ENCODE results near the gene CYP27B1. TPM values are rescaled to one million over a fixed set of nuclear protein-coding genes. Genes with fewer than 3 reads are reported as not detected.

The CYP27B1 gene
- total RNA-seq, 1 donor from 2014 or later, result 4.7 TPM

- Mint-ChIP-seq H3K4me1 (no peaks in the 10 kb centered on the region), H3K9me3 (no peaks in the 10 kb centered on the region), H3K36me3 (peaks cover 30% of the 10 kb centered on the region), H3K27me3 (ENCODE audit: low read depth) (peaks cover 24% of the 10 kb centered on the region), H3K27ac (no peak overlapping the region), H3K4me3 (no peak overlapping the region)
- peak in 1 of 2 experiments; percentile 20 for DNase-seq (ENCODE audit: low spot score in 2 of 2, unreplicated experiment in 2 of 2)
- TF ChIP-seq, protein P1, sequence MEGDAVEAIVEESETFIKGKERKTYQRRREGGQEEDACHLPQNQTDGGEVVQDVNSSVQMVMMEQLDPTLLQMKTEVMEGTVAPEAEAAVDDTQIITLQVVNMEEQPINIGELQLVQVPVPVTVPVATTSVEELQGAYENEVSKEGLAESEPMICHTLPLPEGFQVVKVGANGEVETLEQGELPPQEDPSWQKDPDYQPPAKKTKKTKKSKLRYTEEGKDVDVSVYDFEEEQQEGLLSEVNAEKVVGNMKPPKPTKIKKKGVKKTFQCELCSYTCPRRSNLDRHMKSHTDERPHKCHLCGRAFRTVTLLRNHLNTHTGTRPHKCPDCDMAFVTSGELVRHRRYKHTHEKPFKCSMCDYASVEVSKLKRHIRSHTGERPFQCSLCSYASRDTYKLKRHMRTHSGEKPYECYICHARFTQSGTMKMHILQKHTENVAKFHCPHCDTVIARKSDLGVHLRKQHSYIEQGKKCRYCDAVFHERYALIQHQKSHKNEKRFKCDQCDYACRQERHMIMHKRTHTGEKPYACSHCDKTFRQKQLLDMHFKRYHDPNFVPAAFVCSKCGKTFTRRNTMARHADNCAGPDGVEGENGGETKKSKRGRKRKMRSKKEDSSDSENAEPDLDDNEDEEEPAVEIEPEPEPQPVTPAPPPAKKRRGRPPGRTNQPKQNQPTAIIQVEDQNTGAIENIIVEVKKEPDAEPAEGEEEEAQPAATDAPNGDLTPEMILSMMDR (IDR thresholded peaks at IDR 0.05; ENCODE audit: unreplicated experiment), result no peak
These were observed 46.9 kb downstream of the CYP27B1 start for GRCh38 chr12:57719777-57720605.

DNA sequence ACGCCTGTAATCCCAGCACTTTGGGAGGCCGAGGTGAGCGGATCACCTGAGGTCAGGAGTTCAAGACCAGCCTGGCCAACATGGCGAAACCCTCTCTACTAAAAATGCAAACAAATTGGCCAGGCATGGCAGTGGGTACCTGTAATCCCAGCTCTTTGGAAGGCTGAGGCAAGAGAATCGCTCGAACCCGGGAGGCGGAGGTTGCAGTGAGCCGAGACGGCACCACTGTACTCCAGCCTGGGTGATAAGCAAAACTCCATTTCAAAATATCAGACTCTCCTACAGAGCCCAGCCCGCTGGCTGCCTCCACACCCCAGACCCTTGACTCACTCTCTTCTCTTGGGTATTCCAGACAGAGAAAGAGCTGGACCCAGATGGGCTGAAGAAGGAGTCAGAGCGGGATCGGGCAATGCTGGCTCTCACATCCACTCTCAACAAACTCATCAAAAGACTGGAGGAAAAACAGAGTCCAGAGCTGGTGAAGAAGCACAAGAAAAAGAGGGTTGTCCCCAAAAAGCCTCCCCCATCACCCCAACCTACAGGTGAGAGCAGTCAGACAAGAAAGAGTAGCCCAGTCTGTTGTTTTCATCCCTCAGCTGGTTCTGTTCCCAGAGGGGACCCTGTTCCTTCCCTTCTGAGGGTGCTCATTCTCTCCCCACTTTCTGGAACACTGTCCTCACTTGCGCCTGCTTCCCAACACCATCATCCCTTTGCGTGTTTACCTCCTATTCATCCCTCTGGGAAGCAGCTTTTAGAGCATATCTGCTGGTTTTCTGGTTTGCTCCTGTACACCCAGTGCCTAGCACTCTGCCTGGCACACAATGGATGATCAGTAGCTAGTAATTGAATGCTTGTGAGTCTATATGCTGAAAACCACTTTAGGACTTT is 48.0 kb downstream of the CYP27B1 start:
- H3K4me1 Mint-ChIP-seq, result no peaks in the 10 kb centered on the region
- H3K27ac Mint-ChIP-seq, result no peak overlapping the region
- TF ChIP-seq, protein P1 (IDR thresholded peaks at IDR 0.05; ENCODE audit: unreplicated experiment), result no peak
- DNase-seq (ENCODE audit: low spot score in 2 of 2, unreplicated experiment in 2 of 2), result peak in 1 of 2 experiments; percentile 25
- H3K4me3 Mint-ChIP-seq, result no peak overlapping the region
- H3K27me3 Mint-ChIP-seq (ENCODE audit: low read depth), result peaks cover 13% of the 10 kb centered on the region
- H3K9me3 Mint-ChIP-seq, result no peaks in the 10 kb centered on the region
- H3K36me3 Mint-ChIP-seq, result peaks cover 30% of the 10 kb centered on the region

GRCh38 chr12:57717846-57718640 is 48.8 kb downstream of the CYP27B1 start:
- no peaks in the 10 kb centered on the region for H3K4me1 Mint-ChIP-seq
- H3K27ac Mint-ChIP-seq, result no peak overlapping the region
- H3K27me3 Mint-ChIP-seq (ENCODE audit: low read depth), result peaks cover 5% of the 10 kb centered on the region
- no peaks in the 10 kb centered on the region for H3K9me3 Mint-ChIP-seq
- H3K4me3 Mint-ChIP-seq, result no peak overlapping the region
- peaks cover 36% of the 10 kb centered on the region for H3K36me3 Mint-ChIP-seq
- peak in 1 of 2 experiments; percentile 10 for DNase-seq (ENCODE audit: low spot score in 2 of 2, unreplicated experiment in 2 of 2)
- TF ChIP-seq, protein P1 (IDR thresholded peaks at IDR 0.05; ENCODE audit: unreplicated experiment), result no peak

DNA sequence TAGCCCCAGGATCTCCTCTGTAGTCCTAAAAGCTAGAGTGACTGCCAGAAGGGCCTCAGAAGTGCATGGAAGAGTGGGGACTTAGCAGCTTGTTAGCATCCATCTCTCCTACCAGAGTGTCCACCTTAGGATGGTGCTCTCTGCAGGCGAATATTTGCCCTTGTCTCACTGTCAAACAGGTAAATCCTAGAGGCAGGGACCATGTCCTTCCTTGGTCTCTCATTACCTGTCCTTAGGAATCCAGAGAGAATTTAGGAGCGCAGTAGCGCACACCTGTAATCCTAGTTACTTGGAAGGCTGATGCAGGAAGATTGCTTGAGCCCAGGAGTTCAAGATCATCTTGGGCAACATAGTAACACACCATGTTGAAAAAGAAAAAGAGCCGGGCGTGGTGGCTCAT is 49.7 kb downstream of the CYP27B1 start:
- peaks cover 42% of the 10 kb centered on the region for H3K36me3 Mint-ChIP-seq
- no peaks in the 10 kb centered on the region for H3K4me1 Mint-ChIP-seq
- H3K27me3 Mint-ChIP-seq (ENCODE audit: low read depth), result no peaks in the 10 kb centered on the region
- TF ChIP-seq, protein P1 (IDR thresholded peaks at IDR 0.05; ENCODE audit: unreplicated experiment), result no peak
- no peak for DNase-seq (ENCODE audit: low spot score in 2 of 2, unreplicated experiment in 2 of 2)
- no peak overlapping the region for H3K4me3 Mint-ChIP-seq
- H3K9me3 Mint-ChIP-seq, result peaks cover under 1% of the 10 kb centered on the region
- no peak overlapping the region for H3K27ac Mint-ChIP-seq

- H3K9me3 Mint-ChIP-seq, result peaks cover 8% of the 10 kb centered on the region
- no peak overlapping the region for H3K4me3 Mint-ChIP-seq
- no peaks in the 10 kb centered on the region for H3K4me1 Mint-ChIP-seq
- no peak overlapping the region for H3K27ac Mint-ChIP-seq
- DNase-seq (ENCODE audit: low spot score in 2 of 2, unreplicated experiment in 2 of 2), result peak in 1 of 2 experiments; percentile 35
- H3K27me3 Mint-ChIP-seq (ENCODE audit: low read depth), result no peaks in the 10 kb centered on the region
- TF ChIP-seq, protein P1 (IDR thresholded peaks at IDR 0.05; ENCODE audit: unreplicated experiment), result no peak
- H3K36me3 Mint-ChIP-seq, result peaks cover 42% of the 10 kb centered on the region
These were observed 50.6 kb downstream of the CYP27B1 start for GRCh38 chr12:57716305-57716704.

Data from mesothelial cell of epicardium (in vitro differentiated cells).